GM19455 (cell line): ENCODE results near the gene ANKRD23.
"Not testable (repeated sequence)": the region's sequence is repeated elsewhere in the genome, so short reads cannot be mapped to it uniquely, and the experiment has no call there.

Experiments
- ATAC-seq: cut with Tn5 transposase; IDR thresholded peaks from one replicate; pipeline ENCODE4 v1.9.1; 2021; ENCODE audit not compliant: unreplicated experiment

The ANKRD23 gene

DNA sequence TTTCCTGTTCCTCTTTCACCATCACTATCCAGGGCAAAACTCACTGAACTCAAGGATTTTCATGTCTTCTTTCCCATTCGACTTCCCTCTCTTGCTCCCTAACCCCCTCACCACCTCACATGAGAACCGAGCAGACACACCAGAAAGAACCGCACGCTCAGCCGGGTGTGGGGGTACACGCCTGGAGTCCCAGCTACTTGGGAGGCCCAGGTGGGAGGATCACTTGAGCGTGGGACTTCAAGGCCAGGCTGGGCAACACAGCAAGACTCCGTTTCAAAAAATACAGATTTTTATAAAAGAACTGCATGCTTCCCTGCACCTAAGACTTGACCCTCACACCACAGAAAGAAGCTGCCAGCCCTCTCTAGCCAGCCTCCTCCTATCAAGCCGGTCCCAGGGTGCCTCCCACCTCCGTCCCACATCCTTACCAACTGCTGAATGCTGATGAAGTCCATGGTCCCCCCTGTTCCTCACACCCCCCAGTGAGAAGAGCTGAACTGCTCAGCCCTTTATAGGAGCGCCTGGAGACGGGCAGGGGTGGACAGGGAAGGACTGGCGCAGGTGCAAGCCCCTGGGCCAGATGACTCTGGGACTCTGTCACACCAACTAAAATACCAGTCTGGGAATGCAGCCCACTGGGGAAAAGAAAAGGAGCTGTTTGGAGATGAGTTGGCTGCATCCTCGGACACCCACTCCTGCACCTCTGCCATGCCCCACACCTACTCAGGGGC is at the start of gene ANKRD23:
ANKRD23 (minus strand) TSS at position 484 of the 731 bp plus-strand sequence; CDS start at position 455, 29 bp downstream.
- no peak for ATAC-seq

DNA sequence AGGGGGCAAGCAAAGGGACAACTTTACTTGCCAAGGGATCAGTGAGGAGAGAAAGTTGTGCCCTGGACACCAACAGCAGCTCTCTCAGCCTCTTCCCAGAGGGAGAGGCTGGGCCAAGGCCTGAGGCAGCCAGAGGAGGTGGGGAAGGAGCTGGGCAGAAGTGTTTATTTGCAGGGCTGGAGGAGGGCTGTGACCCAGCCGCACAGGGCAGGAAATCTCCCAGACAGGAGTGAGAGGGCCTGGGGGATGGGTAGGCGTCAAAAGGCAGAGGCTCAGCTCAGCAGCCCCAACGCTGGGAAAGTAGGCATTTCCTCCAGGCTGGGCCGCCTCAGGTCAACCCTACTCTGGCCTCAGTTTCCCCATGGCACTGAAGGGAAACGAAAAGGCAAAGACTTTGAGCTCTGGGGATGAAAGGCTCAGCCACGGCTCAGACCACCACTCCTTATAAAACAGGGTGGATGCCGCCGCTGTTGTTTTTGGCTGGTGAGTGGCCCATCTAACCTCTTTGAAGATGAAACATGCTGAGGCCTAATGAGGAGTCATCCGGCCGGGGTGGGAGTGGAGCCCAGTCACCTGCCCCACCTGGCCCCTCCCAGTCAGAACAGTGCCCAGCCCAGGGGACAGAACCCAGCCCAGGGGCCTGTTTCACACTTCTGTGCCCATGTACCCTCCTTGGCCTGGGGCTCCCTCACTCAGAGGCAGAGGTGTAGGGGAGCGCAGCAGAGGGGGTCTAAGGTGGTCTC is 47.9 kb upstream of the ANKRD23 start:
- ATAC-seq = no peak

DNA sequence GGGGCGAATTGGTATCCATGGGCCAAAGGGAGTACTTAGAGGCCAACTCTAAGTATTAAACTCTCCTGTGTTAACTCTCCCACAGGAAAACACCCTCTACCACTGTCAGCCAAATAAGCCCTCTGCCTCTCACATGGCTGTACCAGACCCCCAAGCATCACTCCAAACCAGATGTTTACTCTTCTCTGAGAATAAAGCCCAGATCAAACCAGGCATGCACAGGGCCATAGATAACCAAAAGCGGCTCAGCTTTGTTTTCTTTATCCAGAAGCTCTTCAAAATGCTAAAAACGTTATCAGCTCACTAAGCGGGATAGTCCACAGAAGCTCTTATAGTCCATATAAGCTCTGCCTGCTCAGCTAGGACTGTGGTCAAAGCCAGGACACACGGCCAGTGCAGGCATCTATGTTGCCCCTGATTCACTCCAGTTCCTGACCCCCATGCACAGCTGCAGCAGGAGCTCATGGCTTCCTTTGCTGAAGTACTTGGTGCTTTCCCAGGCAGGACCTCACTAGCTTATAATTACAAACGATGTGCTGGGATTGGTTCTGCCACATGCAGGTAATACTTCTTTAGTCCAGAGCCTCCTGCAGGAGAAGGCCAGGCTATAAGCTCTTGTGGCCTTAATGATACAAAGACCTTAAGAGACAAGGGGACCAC is 47.0 kb upstream of the ANKRD23 start:
- ATAC-seq = no peak

DNA sequence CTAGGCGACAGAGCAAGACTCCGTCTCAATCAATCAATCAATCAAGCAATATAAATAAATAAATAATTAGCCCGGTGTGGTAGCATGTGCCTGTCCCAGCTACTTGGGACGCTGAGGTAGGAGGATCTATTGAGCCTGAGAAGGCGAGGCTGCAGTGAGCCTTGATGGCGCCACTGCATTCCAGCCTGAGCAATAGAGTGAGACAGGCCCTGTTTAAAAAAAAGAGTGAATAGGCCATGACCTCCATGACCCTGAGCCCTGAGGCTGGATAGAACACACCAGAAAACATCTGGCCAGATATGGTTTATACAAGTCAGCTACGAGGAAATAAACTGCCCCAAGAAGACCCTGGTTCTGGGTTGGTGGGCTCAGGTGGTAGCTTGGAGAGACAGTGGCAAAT is 46.4 kb upstream of the ANKRD23 start:
- ATAC-seq = no peak

DNA sequence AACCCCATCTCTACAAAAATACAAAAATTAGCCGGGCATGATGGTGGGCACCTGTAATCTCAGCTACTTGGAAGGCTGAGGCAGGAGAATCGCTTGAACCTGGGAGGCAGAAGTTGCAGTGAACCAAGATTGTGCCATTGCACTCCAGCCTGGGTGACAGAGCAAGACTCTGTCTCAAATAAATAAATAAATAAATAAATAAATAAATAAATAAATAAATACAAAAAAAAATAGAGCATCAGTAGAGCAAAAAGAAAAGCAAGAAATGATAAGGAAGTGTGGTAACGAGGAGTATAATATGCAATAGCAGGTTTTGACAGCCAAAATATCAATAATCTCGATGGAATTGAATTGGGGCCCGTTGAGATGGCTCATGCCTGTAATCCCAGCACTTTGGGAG is 45.7 kb upstream of the ANKRD23 start:
- ATAC-seq = not testable (repeated sequence)

DNA sequence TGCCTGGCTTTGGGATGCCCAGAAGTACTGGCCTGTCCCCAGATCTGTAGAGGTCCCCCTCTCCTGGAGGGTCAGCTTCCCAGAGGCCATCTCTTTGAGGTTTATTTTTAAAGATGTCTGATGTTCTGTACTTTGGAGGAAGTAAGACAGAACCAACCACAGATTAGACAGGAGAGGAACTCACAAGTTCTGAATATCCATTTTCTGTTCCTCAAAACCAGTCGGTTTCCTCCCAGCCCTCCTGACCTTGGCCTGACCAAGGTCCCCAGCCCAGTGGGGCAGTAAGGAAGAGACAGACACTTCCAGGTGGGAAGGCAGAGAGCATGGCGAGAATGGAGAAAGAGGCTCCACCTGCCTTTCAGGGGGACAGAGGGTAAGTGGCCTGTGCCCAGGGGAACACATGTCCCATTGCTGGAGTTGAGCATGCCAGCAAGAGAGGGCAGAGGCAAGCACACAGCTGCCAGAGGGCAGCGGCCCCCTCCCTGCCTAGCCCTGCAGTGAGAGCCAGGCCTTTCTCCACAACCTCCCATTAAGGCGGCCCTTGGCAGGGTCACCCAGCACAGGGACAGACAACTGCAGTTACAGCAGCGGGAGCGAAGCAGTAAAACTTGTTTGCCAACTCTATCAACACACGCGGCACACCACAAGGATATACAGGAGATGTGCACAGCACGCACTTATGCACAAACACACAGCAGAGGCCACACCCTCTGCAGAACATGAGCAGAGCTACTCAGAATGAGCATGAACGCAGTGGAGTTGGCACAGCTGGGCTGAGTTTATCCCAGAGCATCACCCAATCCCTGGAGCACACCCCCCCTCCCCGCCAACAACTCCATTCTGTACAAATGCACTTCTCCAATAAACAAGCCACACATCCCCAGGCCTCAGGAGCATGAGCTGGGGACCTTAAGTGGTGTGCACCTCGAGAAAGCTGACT is 44.5 kb upstream of the ANKRD23 start:
- no peak for ATAC-seq

DNA sequence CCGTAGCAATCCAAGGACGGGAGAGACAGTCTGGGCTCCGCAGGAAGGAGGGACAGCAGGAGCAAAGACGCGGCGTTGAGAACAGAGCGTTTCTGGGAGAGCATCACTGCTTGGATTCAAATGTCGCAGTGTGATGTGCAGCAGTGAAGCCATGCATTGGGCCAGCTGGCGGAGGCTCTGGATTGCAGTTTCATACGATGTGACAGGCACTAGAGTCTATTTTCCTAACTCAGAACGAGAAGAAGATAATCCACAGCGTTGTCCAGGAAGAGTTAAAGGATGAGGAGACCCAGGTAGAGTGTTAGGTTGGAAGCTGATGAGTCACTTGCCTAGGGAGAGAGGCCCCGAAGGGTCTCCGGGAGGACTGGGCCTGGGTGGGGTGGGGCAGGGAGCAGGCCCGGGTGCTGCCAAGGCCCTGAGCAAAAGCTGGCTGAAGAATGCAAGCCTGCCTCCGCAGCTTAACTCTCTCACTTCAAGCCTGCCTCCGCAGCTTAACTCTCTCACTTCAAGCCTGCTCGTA is 43.7 kb upstream of the ANKRD23 start:
- ATAC-seq = no peak

DNA sequence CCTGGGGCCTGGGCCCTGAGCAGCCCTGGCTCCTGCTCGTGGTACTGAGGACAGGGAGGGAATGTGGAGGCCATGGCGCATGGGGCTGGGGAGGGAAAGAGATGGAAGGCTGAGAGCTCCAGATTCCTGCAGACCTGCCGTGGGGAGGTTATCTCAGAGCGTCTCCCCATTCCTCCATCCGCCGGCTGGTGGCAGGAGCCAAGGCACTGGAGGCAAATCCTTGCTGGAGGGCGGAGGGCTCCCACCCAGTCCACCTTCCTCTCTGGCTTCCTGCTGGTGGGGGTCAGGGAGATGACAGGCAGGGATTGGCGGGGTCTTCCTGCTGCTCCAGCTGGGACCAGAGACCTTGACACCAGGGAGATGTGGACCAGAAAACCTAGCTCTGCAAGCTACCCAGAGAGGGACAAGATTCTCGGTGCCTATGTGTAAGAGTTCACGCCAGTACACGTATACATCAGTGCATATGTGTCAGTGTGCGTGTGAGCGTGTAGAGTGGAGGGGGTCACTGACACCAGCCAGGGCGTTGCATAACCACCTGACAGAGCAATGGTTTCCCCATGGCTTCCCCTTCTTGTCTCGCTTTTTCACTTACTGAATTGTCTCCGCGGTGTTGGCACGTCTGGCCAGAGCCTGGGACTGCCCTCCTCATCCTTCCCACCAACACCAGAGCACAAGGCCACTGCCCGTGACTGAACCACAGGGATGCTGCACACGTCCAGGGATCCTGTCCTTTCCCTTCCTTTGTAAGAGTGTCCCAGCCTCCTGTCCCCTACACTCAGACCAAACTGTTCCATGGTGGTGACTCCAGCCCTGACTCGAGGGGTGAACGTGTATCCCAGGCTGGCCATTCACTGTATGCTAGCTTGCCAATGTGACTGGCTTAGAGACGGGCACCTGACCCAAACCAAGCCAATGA is 41.9 kb upstream of the ANKRD23 start:
- ATAC-seq = no peak

DNA sequence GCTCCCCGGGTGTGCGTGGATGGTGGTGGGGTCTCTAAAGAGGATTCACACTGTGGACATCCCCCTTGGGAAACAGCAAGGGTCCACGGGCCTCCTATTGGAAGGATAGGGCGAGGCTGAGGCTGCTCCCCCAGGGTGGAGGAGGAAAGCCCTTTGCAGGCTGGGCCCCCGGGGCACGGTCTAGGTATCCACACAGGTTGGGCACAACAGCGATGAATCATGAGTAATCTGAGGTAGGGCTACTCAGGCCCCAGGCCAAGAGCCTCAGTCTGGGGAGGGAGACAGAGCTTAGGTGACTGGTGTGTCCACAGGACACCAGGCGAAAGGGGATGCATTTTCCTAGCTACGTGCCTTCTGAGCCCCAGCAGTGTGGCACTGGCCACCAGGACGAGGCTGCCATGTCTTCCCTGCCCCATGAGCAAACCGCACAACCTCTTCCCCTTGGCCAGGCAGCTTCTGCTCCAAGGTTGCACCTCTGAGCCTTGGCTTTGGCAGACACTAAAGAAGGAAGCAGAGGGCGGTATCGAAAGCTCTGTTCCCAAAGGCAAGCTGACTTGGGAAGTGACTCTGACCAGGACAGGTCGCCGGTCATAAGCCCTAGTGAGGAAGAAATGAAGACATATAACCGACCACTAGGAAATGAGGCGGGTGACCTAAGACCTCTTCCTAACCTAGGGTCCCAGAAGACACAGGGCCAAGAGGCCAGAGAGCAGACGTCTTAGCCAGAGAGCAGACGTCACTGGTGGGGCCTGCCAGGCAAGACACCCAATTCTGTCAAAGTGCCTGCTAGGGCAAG is 40.7 kb upstream of the ANKRD23 start:
- no peak for ATAC-seq

DNA sequence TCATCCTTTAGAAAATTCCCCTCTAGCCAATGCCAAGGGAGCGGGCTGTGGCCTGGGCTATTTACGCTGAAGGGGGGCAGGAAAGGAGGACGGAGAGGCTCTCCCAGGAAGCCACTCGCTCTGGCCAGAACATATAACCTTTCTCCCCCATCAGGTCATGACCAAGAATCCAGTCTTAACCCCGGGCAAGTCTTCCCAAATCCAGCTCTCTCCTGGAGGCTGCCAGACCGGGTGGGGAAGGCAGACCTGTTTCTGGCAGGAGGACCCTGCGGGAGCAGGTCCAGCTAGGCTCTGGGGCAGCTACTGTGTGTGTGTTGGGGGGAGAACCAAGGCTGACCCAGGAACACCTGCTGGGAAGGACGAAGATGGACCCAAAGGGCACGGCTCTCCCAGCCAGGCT is 39.5 kb upstream of the ANKRD23 start:
- no peak for ATAC-seq

DNA sequence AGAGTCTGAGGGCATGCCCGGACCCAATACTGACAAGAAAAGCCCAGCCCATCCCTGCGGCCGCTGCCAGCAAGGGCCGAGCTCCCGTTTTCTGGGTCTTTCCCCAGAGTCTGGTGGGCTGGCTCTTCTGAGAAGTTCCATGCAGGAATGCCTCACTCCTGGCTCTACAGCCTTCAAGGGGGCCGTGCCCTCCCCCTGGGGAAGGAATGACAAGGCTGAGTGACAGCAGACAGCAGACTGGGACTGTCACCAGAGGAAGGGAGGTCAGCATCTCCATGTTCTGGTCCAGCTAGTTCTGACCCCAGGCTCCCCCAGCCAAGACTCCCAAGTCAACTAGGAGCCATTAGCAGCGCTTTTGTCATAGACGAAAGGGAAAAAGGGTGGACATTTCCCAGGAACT is 39.1 kb upstream of the ANKRD23 start:
- ATAC-seq = no peak

DNA sequence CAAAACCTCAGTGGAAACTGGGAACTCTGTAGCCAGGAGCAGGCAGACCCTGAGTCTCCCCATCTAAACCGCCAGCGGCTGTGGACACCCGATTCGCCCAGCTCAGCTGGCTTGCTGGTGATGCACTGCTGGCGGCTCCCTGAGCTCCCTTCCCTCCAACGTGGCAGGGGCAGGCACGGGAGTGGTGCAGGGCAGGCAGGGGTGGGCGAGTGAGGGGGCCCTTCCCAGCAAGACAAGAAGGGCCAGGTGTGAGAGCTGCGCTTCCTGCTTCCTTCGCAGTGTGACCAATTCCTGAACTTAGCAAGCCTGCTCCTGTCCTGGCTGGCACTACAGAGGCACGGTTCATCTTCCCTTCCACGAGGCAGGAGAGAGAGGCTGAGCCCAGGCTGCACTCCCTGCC is 38.4 kb upstream of the ANKRD23 start:
- no peak for ATAC-seq

DNA sequence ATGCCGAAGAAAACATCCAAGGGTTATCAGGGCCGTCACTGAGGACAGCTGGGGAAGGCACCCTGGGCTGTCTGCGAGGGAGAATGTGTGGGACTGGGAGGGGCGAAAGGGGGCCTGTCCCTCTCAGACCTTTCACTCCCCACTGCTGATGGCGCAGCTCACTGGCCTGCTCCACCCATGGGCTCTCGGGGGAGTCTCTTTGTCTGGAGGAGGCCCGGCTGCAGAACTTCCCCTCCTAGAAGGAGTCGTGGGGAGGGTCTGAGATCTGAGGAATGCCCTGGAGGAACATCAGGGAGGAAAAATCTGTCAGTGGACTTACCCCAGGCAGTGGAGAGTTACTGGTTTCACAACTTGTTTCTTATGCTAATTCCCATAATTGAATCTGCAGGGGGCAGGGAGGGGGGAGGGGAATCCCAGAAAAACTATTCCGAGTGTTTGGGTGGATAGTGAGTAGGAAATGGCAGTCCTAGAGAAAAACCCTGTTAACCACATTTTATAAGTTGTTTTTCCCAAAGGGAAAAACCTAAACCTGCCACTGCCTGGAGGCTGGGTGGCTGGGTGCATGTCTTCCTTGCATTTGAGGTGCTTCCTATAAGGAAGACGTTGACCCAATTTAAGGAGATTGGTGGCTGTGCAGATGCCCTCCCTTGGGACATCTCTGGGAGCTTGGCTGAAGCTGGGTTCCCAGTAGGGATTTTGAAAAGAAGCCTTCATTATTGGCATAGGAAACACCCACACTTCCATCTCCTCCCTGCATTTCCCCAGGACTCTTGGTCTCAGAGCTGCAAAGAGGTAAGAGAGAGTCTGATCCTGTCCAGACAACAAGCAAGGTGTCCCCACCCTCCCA is 37.8 kb upstream of the ANKRD23 start:
- no peak for ATAC-seq

DNA sequence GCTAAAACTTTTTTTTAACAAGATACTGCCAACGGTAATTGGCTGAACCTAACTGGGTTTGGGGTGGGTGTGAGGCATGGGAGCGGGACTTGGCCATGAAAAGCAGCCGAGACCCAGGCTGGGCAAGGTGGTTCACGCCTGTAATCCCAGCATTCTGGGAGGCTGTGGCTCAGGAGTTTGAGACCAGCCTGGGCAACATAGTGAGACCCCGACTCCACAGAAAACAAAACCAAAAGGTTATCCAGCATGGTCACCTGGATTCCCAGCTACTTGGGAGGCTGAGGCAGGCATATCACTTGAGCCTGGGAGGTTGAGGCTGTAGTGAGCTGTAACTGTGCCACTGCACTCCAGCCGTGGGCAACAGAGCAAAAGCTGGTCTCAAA is 37.1 kb upstream of the ANKRD23 start:
- ATAC-seq = no peak

DNA sequence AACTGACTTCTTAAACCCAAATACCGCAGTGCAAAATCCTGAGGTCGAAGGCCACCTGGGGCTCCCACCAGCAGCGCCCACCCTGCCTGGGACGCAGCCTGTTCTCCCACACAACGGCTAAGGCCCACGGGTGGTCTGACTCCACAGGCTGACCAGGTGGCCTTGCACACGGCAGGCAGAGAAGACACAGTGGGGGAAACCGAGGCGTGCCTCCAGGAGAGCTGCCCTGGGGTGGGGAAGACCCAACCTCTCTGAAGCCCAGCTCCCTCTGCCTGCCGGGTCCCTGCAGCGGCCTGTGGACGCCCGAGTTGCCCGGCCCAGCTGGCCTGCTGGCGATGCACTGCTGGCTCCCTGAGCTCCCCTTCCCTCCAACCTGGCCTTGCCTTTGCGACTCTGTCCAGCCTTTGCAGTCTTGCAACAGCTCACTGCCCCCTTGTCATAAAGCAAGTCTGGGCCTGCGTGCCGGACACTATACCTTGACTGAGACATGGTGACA is 35.8 kb upstream of the ANKRD23 start:
- no peak for ATAC-seq

DNA sequence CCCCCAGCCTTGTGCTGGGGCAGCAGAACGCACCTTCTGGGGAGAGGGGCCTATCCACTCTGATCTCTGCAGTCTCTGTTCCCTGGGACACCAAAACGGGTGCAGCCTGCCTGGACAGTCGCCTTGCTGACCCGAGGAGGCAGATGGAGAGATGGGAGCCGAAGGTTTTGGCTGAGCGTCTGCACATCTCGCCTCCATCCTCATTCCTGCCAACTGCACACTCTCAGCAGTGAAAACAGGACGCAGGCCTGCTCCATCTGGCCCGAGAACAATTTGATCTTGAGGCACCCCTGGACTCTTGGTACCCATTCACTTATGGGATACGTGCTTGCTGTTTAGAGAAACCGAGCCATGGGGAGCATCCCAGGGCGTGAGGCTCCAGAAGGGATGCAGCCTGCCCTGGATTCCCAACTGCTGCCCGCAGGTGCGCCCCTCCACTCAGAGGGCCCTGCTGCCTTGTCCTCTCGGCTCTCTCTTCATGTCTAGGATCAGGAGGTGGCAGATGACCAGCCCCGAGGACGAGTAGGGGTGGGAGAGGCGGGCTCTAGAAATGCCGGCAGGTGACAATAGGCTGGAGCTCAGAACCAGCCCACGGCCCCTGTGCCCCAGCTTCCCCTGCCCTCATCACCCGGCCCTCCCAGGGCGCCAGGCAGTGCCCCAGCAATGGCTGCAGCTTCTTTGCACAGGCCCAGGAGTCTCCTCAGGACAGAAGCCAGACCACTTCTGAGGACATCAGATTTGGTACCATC is 35.1 kb upstream of the ANKRD23 start:
- ATAC-seq = no peak

DNA sequence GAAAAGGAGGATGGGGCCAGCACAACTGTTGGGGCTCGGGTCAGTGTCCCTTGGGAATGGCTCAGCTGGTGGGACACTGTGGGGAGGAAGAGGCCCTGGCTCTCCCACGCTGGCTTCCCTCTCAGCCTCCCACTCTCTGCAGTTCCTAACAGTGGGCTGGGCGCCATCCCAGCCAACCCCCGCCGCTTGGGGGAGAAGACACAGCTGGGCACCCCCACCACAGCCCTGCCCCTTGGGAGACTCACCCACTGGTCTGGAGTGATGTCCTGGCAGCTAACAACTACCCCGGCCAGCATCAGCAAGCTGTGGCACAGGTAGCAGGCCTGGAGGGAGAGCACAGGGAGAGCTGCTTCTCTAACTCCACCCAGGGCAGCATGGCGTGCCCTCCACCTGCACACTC is 34.4 kb upstream of the ANKRD23 start:
- ATAC-seq = no peak
